Neural cell (in vitro differentiated cells): ENCODE data around the gene BCAS1.

Experiments
- EP300 ChIP-seq: fragments of 450-650 bp; conservative IDR thresholded peaks from 2 replicates; pipeline ENCODE4 v1.6.1; 2014; ENCODE audit warnings: antibody characterized with exemption, mild to moderate bottlenecking, moderate library complexity; ENCODE audit not compliant: poor library complexity, severe bottlenecking
- EZH2 ChIP-seq: fragments of 200-600, 300-800 bp; shearing (Covaris generic), sonication (generic); IDR thresholded peaks from 2 replicates; pipeline ENCODE4 v1.6.1; 2014; ENCODE audit warnings: antibody characterized with exemption, low read length, borderline replicate concordance, mild to moderate bottlenecking; ENCODE audit not compliant: insufficient read depth, poor library complexity, severe bottlenecking
- MXI1 ChIP-seq: fragments of 450-650 bp; conservative IDR thresholded peaks from 2 replicates; pipeline ENCODE4 v1.6.1; 2014; ENCODE audit warnings: antibody characterized with exemption, mild to moderate bottlenecking; ENCODE audit not compliant: poor library complexity, severe bottlenecking
- POLR2AphosphoS5 ChIP-seq: IDR thresholded peaks from 2 replicates; pipeline ENCODE4 v1.6.1; 2012
- RAD21 ChIP-seq: fragments of 450-650 bp; conservative IDR thresholded peaks from 2 replicates; pipeline ENCODE4 v1.6.1; 2014; ENCODE audit warnings: antibody characterized with exemption, mild to moderate bottlenecking, moderate library complexity
- SMC3 ChIP-seq: fragments of 450-650 bp; conservative IDR thresholded peaks from 2 replicates; pipeline ENCODE4 v1.6.1; 2014; ENCODE audit warnings: antibody characterized with exemption, mild to moderate bottlenecking, moderate library complexity; ENCODE audit not compliant: poor library complexity
- TAF1 ChIP-seq: IDR thresholded peaks from 2 replicates; pipeline ENCODE4 v1.6.1; 2012; ENCODE audit warnings: low read depth
- TF ChIP-seq, protein P1 (sequence below): fragments of 450-650 bp; IDR thresholded peaks from 2 replicates; pipeline ENCODE4 v1.5.1; 2014; ENCODE audit warnings: antibody characterized with exemption, mild to moderate bottlenecking, moderate library complexity; ENCODE audit not compliant: poor library complexity, severe bottlenecking
- TF ChIP-seq, protein P2 (sequence below): IDR thresholded peaks from 2 replicates; pipeline ENCODE4 v1.6.1; 2012; ENCODE audit warnings: borderline replicate concordance

DNA sequence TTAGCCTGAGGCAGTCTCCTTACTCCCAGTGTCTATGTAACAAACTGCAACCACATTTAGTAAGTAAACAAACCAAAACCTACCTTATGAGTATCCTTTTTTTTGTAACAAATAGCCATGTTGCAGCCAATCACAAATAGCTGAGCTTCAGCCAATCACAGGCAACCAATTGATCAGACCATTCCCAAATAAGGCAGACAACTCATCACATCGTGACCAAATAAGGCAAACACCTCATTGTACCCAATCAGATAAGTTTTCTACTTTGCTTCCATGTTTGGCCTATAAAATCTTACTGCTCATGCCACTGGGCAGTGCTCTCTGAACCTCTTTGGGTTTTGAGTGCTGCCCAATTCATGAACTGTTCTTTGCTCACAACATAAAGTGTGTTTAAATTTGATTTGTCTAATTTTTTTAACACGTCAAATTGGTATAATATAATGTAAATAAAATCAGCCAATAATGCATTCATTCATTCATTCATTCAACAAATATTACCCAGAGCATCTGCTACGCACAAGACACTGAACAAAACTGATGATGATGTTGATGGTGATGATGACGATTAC is 117.8 kb downstream of the BCAS1 start:
- TF ChIP-seq, protein P1, sequence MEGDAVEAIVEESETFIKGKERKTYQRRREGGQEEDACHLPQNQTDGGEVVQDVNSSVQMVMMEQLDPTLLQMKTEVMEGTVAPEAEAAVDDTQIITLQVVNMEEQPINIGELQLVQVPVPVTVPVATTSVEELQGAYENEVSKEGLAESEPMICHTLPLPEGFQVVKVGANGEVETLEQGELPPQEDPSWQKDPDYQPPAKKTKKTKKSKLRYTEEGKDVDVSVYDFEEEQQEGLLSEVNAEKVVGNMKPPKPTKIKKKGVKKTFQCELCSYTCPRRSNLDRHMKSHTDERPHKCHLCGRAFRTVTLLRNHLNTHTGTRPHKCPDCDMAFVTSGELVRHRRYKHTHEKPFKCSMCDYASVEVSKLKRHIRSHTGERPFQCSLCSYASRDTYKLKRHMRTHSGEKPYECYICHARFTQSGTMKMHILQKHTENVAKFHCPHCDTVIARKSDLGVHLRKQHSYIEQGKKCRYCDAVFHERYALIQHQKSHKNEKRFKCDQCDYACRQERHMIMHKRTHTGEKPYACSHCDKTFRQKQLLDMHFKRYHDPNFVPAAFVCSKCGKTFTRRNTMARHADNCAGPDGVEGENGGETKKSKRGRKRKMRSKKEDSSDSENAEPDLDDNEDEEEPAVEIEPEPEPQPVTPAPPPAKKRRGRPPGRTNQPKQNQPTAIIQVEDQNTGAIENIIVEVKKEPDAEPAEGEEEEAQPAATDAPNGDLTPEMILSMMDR = no peak
- no peak for TF ChIP-seq EZH2
- TF ChIP-seq RAD21 = no peak
- no peak for TF ChIP-seq POLR2AphosphoS5
- no peak for TF ChIP-seq EP300
- TF ChIP-seq TAF1 = no peak
- TF ChIP-seq, protein P2, sequence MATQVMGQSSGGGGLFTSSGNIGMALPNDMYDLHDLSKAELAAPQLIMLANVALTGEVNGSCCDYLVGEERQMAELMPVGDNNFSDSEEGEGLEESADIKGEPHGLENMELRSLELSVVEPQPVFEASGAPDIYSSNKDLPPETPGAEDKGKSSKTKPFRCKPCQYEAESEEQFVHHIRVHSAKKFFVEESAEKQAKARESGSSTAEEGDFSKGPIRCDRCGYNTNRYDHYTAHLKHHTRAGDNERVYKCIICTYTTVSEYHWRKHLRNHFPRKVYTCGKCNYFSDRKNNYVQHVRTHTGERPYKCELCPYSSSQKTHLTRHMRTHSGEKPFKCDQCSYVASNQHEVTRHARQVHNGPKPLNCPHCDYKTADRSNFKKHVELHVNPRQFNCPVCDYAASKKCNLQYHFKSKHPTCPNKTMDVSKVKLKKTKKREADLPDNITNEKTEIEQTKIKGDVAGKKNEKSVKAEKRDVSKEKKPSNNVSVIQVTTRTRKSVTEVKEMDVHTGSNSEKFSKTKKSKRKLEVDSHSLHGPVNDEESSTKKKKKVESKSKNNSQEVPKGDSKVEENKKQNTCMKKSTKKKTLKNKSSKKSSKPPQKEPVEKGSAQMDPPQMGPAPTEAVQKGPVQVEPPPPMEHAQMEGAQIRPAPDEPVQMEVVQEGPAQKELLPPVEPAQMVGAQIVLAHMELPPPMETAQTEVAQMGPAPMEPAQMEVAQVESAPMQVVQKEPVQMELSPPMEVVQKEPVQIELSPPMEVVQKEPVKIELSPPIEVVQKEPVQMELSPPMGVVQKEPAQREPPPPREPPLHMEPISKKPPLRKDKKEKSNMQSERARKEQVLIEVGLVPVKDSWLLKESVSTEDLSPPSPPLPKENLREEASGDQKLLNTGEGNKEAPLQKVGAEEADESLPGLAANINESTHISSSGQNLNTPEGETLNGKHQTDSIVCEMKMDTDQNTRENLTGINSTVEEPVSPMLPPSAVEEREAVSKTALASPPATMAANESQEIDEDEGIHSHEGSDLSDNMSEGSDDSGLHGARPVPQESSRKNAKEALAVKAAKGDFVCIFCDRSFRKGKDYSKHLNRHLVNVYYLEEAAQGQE = no peak
- no peak for TF ChIP-seq MXI1
- TF ChIP-seq SMC3 = no peak
